Stimulated activated CD8-positive, alpha-beta memory T cell treated with anti-CD3 and anti-CD28 coated beads, Interleukin-15, amount 100 ng/mL, for 1 hour (primary cell): Measurements from ENCODE around the gene IFNA17.
"Not testable (repeated sequence)": the region's sequence is repeated elsewhere in the genome, so short reads cannot be mapped to it uniquely, and the experiment has no call there.

Source experiments
- DNase-seq: peaks from one replicate; pipeline ENCODE4 v3.0.0-alpha.2; 2020; ENCODE audit warnings: low read depth

Gene IFNA17

GRCh38 chr9:21228122-21228521 is at the start of gene IFNA17:
Gene IFNA17 (minus strand): TSS chr9:21228222. CDS start chr9:21228173, 49 bp downstream.
- no peak for DNase-seq

GRCh38 chr9:21268347-21268657 is 40.3 kb upstream of the IFNA17 start:
- no peak for DNase-seq

- no peak for DNase-seq
These were observed 39.7 kb upstream of the IFNA17 start for GRCh38 chr9:21267485-21268346.

GRCh38 chr9:21266733-21267484 is 38.9 kb upstream of the IFNA17 start:
- no peak for DNase-seq

- DNase-seq, result no peak
These were observed 37.6 kb upstream of the IFNA17 start for GRCh38 chr9:21265421-21266189.

- DNase-seq, result no peak
These were observed 27.7 kb upstream of the IFNA17 start for GRCh38 chr9:21255538-21256212.

GRCh38 chr9:21252721-21253547 is 24.9 kb upstream of the IFNA17 start:
- DNase-seq, result no peak

- DNase-seq, result no peak
These were observed 23.6 kb upstream of the IFNA17 start for GRCh38 chr9:21251638-21252037.

- DNase-seq, result no peak
These were observed 23.2 kb upstream of the IFNA17 start for GRCh38 chr9:21251190-21251589.

- no peak for DNase-seq
These were observed 16.8 kb upstream of the IFNA17 start for GRCh38 chr9:21244836-21245235.

- no peak for DNase-seq
These were observed 11.9 kb upstream of the IFNA17 start, which contains the start of gene IFNA14 for GRCh38 chr9:21239911-21240310. Gene IFNA14 (minus strand): TSS chr9:21240005. CDS start chr9:21239935, 70 bp downstream.

GRCh38 chr9:21236360-21236714 is 8.3 kb upstream of the IFNA17 start:
- not testable (repeated sequence) for DNase-seq

GRCh38 chr9:21235468-21236359 is 7.7 kb upstream of the IFNA17 start:
- DNase-seq, result not testable (repeated sequence)

GRCh38 chr9:21234153-21234687 is 6.2 kb upstream of the IFNA17 start:
- no peak for DNase-seq

GRCh38 chr9:21233258-21233657 is 5.2 kb upstream of the IFNA17 start:
- DNase-seq, result no peak

- not testable (repeated sequence) for DNase-seq
These were observed 10.8 kb downstream of the IFNA17 start, which contains the start of gene IFNA16 for GRCh38 chr9:21217211-21217610. Gene IFNA16 (minus strand): TSS chr9:21217311. CDS start chr9:21217305, 6 bp downstream.

- DNase-seq, result not testable (repeated sequence)
These were observed 14.4 kb downstream of the IFNA17 start for GRCh38 chr9:21213411-21214326.

- DNase-seq, result not testable (repeated sequence)
These were observed 15.9 kb downstream of the IFNA17 start for GRCh38 chr9:21212160-21212559.
